ENCODE results near the gene ARID1A. TPM values are rescaled to one million over a fixed set of nuclear protein-coding genes. Genes with fewer than 3 reads are reported as not detected.

ARID1A gene
- total RNA-seq, 4 donors from 2014 or later, result 36.8 to 76.2 (median 44.5) TPM

GRCh38 chr1:26690157-26690556 lies 5.7 kb upstream of the ARID1A start:
- WGBS, result 77% methylated on average over 2 of the region's 2 CpGs
- peaks cover 24 to 42% (median 40%) of the 10 kb centered on the region in 4 donors for H3K4me1 ChIP-seq
- no peak overlapping the region for H3K27ac ChIP-seq (replicated peaks in 1 of 4)
- no peaks in the 10 kb centered on the region for H3K27me3 ChIP-seq
- no peak for DNase-seq (ENCODE audit: extremely low spot score)
- no peaks in the 10 kb centered on the region for H3K9me3 ChIP-seq
- TF ChIP-seq POLR2A (IDR thresholded peaks at IDR 0.05; ENCODE audit: low read depth) (no peak), EP300 (IDR thresholded peaks at IDR 0.05) (no peak), CTCF (IDR thresholded peaks at IDR 0.05) (no peak), POLR2AphosphoS5 (IDR thresholded peaks at IDR 0.05) (no peak)
- intact Hi-C loops (cut with DNase I), result loop anchor here (5.0 kb wide), 1 partner anchor 88 kb away; no protein-coding TSS in a partner anchor
- no peak overlapping the region for H3K4me3 ChIP-seq
- H3K36me3 ChIP-seq, result no peaks in the 10 kb centered on the region

DNA sequence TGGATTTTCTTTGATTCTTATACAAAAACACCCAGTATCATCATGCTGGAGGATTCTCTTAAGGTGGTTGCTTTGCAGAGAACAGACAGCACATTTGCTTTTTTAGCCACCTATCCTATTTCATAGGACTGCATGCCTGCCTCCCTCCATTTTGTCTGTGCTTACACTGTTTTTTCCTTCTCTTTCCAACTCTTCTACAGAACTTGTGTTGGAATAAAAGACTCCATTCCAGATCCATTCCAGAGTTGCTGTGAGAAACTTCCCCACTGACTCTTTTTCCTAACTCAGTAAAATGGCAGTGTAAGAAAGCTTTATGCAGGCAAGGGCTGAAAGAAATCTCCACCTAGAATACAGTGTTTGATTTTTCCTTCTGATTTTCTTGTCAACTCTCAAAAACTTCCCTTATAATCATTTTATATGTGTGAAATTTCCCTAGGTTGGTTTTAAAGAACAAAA lies 5.2 kb upstream of the ARID1A start:
- intact Hi-C loops (cut with DNase I), result loop anchor here (5.0 kb wide), 1 partner anchor 88 kb away; no protein-coding TSS in a partner anchor
- Histone ChIP-seq H3K27me3 (peaks cover 0 to 3% (median 0%) of the 10 kb centered on the region in 4 donors), H3K36me3 (no peaks in the 10 kb centered on the region), H3K4me1 (peaks cover 24 to 43% (median 41%) of the 10 kb centered on the region in 4 donors), H3K9me3 (no peaks in the 10 kb centered on the region), H3K4me3 (no peak overlapping the region), H3K27ac (replicated peaks in 1 of 4) (no peak overlapping the region)
- DNase-seq (ENCODE audit: extremely low spot score), result no peak
- no peak for TF ChIP-seq POLR2A (IDR thresholded peaks at IDR 0.05; ENCODE audit: low read depth)
- no peak for TF ChIP-seq POLR2AphosphoS5 (IDR thresholded peaks at IDR 0.05)
- no peak for TF ChIP-seq CTCF (IDR thresholded peaks at IDR 0.05)
- TF ChIP-seq EP300 (IDR thresholded peaks at IDR 0.05), result no peak

DNA sequence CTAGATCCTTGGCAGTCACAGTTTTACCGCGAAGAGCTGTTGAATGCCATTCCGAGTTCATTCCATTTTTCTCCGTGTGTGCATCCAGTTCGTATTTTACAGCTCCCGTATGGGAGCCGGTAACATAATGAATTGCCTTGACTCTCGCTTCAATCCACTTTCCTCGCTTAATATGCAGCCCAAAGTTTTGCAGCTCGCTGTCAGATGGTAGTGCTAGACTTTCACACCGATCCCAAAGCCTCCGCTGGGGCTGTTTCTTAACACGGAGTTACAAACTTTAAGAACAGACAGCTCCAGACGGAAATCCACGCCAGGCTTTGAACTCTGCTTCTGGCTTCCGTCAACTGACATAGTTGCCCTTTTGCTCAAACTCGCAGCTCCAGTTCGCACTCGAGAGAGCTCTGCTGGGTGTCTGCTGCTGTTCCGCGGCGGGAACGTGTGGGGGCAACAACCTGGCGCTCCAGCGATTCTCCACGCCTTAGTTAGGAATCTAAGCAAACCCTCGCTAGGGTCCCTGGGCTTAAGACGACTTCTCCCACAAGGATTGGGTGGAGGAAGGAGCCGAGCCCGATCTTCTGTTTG lies 3.5 kb upstream of the ARID1A start:
- TF ChIP-seq POLR2AphosphoS5 (IDR thresholded peaks at IDR 0.05) (peak; percentile 76 to 90), CTCF (IDR thresholded peaks at IDR 0.05) (peak in 2 of 3 experiments; percentile 16 to 21), POLR2A (IDR thresholded peaks at IDR 0.05; ENCODE audit: low read depth) (no peak), EP300 (IDR thresholded peaks at IDR 0.05) (no peak)
- intact Hi-C loops (cut with DNase I), result loop anchor here (2.0 to 5.0 kb wide), 2 partner anchors 90 to 96 kb away; no protein-coding TSS in a partner anchor
- peak overlapping the region; percentile 96 to 99 (median 98) for H3K27ac ChIP-seq (replicated peaks in 1 of 4)
- H3K4me1 ChIP-seq, result peaks cover 24 to 41% (median 40%) of the 10 kb centered on the region in 4 donors
- H3K4me3 ChIP-seq, result peak overlapping the region; percentile 55 to 68 (median 63)
- DNase-seq (ENCODE audit: extremely low spot score), result peak; percentile 94
- no peaks in the 10 kb centered on the region for H3K36me3 ChIP-seq
- H3K9me3 ChIP-seq, result no peaks in the 10 kb centered on the region
- 1% methylated on average over 16 of the region's 30 CpGs for WGBS
- H3K27me3 ChIP-seq, result peaks cover 0 to 4% (median 0%) of the 10 kb centered on the region in 4 donors

DNA sequence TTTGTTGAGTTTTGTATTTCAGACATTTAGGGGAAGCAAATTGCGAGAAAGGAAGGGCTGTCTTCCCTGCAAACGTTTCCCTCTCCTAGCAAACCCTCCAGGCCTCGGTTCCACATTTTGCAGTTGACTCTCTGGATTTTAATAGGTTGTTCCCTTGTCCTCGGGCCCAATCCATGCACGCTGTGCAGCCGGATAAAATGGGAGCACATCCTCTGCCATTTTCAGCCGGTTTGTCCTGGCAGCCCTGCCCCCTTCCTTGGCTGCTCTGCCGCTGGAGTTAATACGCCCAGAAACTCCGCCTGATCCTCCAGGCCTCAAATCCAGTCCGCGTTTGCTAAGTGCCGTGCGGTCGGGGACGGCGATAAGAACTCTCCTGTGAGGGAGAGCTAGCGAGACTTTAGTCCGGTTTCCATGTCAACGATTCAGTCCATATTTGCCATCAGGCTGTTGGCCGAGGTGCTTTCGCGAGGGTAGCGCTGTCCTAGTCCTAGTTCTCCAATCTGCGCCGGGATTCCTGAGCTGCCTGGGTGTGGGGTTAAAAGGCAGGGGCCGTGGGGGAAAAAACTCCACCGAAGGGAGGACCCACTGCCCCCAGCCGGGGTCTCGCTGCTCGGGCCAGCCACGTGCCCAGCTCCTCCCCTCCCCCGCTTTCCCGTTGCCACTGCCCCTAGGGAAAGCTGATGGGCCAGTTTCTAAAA lies 2.9 kb upstream of the ARID1A start:
- Histone ChIP-seq H3K4me3 (peak overlapping the region; percentile 55 to 68 (median 63)), H3K36me3 (no peaks in the 10 kb centered on the region), H3K27ac (replicated peaks in 1 of 4) (peak overlapping the region; percentile 96 to 99 (median 98)), H3K9me3 (no peaks in the 10 kb centered on the region), H3K27me3 (peaks cover 0 to 4% (median 0%) of the 10 kb centered on the region in 4 donors), H3K4me1 (peaks cover 24 to 41% (median 38%) of the 10 kb centered on the region in 4 donors)
- TF ChIP-seq EP300 (IDR thresholded peaks at IDR 0.05) (no peak), POLR2A (IDR thresholded peaks at IDR 0.05; ENCODE audit: low read depth) (peak; percentile 53), POLR2AphosphoS5 (IDR thresholded peaks at IDR 0.05) (peak; percentile 81 to 93), CTCF (IDR thresholded peaks at IDR 0.05) (no peak)
- under 1% methylated on average over 28 of the region's 34 CpGs for WGBS
- peak; percentile 96 for DNase-seq (ENCODE audit: extremely low spot score)
- intact Hi-C loops (cut with DNase I), result loop anchor here (2.0 to 5.0 kb wide), 2 partner anchors 91 to 96 kb away; no protein-coding TSS in a partner anchor

All from esophagus muscularis mucosa (tissue), 4 donors.